Tibial nerve (tissue), 4 donors: ENCODE measurements around the gene ID2.

Experiments used
- EP300 ChIP-seq, 2 donors: sonication (generic); formaldehyde crosslinking; IDR thresholded peaks; one replicate each; pipeline ENCODE4 v1.6.1; 2017; ENCODE audit warnings: antibody characterized with exemption in 2 of 2, mild to moderate bottlenecking in 1 of 2
- POLR2A ChIP-seq, 2 donors: fragments of 450-650 bp; IDR thresholded peaks; one replicate each; pipeline ENCODE4 v1.6.1; 2017; ENCODE audit warnings: antibody characterized with exemption in 2 of 2, mild to moderate bottlenecking in 2 of 2, moderate library complexity in 2 of 2
- TF ChIP-seq, protein P1 (sequence below), 5 experiments: fragments of 200-600 bp in 3 of 5; fragments of 450-650 bp in 2 of 5; sonication (generic) in 3 of 5; IDR thresholded peaks; one replicate each; pipeline ENCODE4 v1.5.1; 2016 to 2019; ENCODE audit warnings: antibody characterized with exemption in 5 of 5, mild to moderate bottlenecking in 3 of 5, moderate library complexity in 2 of 5

DNA sequence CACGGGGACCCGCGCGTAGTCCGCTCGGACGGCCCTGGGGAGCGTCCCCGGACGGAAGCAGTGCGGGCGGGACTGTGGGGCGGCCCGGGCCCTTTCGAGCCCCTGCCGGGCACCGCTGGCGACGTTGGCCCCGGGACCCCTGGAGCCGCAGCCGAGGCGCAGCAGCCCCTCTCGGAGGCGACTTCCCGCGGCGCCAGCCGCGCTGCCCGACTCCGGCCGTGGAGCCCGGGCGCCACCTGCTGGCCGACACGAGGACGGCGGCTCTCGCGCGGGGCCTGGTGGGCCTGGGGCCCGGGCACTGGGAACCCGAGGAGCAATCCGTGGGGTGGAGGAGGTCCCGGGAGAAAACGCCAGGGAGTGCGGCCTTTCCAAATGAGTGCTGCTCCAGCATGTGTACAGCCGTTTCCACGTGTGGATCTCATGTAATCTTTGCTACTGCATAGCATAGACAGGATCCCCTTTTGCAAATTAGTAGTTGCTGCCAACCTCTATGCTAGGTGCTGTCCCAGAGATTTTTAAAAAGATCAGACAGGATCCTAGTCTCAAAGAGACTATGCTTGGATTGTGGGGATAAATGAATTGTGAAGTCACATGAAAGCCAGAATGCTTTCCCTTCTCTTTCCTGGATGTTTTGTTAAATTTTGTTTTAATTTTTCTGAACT lies 4.0 kb downstream of the ID2 start:
- TF ChIP-seq, protein P1, sequence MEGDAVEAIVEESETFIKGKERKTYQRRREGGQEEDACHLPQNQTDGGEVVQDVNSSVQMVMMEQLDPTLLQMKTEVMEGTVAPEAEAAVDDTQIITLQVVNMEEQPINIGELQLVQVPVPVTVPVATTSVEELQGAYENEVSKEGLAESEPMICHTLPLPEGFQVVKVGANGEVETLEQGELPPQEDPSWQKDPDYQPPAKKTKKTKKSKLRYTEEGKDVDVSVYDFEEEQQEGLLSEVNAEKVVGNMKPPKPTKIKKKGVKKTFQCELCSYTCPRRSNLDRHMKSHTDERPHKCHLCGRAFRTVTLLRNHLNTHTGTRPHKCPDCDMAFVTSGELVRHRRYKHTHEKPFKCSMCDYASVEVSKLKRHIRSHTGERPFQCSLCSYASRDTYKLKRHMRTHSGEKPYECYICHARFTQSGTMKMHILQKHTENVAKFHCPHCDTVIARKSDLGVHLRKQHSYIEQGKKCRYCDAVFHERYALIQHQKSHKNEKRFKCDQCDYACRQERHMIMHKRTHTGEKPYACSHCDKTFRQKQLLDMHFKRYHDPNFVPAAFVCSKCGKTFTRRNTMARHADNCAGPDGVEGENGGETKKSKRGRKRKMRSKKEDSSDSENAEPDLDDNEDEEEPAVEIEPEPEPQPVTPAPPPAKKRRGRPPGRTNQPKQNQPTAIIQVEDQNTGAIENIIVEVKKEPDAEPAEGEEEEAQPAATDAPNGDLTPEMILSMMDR (IDR thresholded peaks at IDR 0.05) = peak; percentile 98 to 100 (median 98)
- TF ChIP-seq EP300 (IDR thresholded peaks at IDR 0.05) (no peak), POLR2A (IDR thresholded peaks at IDR 0.05) (no peak)
